HepG2 (cell line): ENCODE results near the gene BHLHE23.

Source experiments
- ATF3 ChIP-seq: sonication (generic); formaldehyde crosslinking; IDR thresholded peaks from 2 replicates; pipeline ENCODE4 v1.4.0; 2020; ENCODE audit warnings: missing genetic modification reagents
- EP300 ChIP-seq, 3 experiments: sonication (generic) in 1 of 3; formaldehyde crosslinking in 1 of 3; IDR thresholded peaks; 2 replicates each; pipeline versions ENCODE4 v1.5.1 to v1.6.1; 2011 to 2020; ENCODE audit warnings: low read depth in 2 of 3, low read length in 2 of 3, borderline replicate concordance in 1 of 3, improper control_type of control experiment in 1 of 3, mild to moderate bottlenecking in 1 of 3, missing genetic modification reagents in 1 of 3, moderate library complexity in 1 of 3
- KDM5B ChIP-seq: sonication (generic); formaldehyde crosslinking; IDR thresholded peaks from 2 replicates; pipeline ENCODE4 v1.4.0; 2020; ENCODE audit warnings: missing genetic modification reagents, mild to moderate bottlenecking, borderline replicate concordance
- SAFB2 ChIP-seq: sonication (generic); formaldehyde crosslinking; IDR thresholded peaks from 2 replicates; pipeline ENCODE4 v1.5.1; 2020; ENCODE audit warnings: missing genetic modification reagents, low read depth, mild to moderate bottlenecking, borderline replicate concordance
- SATB2 ChIP-seq: sonication (generic); formaldehyde crosslinking; IDR thresholded peaks from 2 replicates; pipeline ENCODE4 v1.5.0; 2020; ENCODE audit warnings: missing genetic modification reagents
- THAP7 ChIP-seq: sonication (generic); formaldehyde crosslinking; IDR thresholded peaks from 2 replicates; pipeline ENCODE4 v1.8.1; 2023; ENCODE audit warnings: mild to moderate bottlenecking, missing genetic modification reagents
- ZBTB43 ChIP-seq: sonication (generic); formaldehyde crosslinking; conservative IDR thresholded peaks from 2 replicates; pipeline ENCODE4 v1.4.0; 2020; ENCODE audit warnings: missing genetic modification reagents

GRCh38 chr20:63027922-63028389, 21.2 kb upstream of the BHLHE23 start:
- no peak for TF ChIP-seq SATB2 (CRISPR knock-in tag)
- no peak for TF ChIP-seq EP300 (IDR thresholded peaks at IDR 0.05; ENCODE audit: low read depth in 2 of 2, low read length in 2 of 2)
- no peak for TF ChIP-seq EP300 (CRISPR knock-in tag; IDR thresholded peaks at IDR 0.05; ENCODE audit: borderline replicate concordance)
- no peak for TF ChIP-seq SAFB2 (CRISPR knock-in tag)
- no peak for TF ChIP-seq THAP7 (CRISPR knock-in tag)
- no peak for TF ChIP-seq ZBTB43 (CRISPR knock-in tag)
- TF ChIP-seq KDM5B: no peak
- TF ChIP-seq ATF3 (CRISPR knock-in tag): no peak
